Measurements from ENCODE around the gene TMEM184A.

GRCh38 chr7:1548944-1549343 is 7.1 kb downstream of the TMEM184A start:
- TF ChIP-seq CTCF (IDR thresholded peaks at IDR 0.05) (no peak), POLR2A (IDR thresholded peaks at IDR 0.05) (no peak)

Measured in heart left ventricle (tissue), 13 donors.